Glutamatergic neuron (in vitro differentiated cells): Measurements from ENCODE around the gene KLHL35. TPM values are rescaled to one million over a fixed set of nuclear protein-coding genes. Genes with fewer than 3 reads are reported as not detected.
A peak's percentile ranks its signal among the peaks of the same experiment; 100 is the strongest.

Source experiments
- DNase-seq: peaks from one replicate; pipeline ENCODE4 v3.0.0; 2022
- H3K27ac Mint-ChIP-seq: one replicate; pipeline ENCODE4 v1.8.0; 2020; ENCODE audit warnings: mild to moderate bottlenecking, mixed read lengths, inconsistent platforms; ENCODE audit not compliant: unreplicated experiment
- H3K27me3 Mint-ChIP-seq: one replicate; pipeline ENCODE4 v1.8.0; 2020; ENCODE audit warnings: mild to moderate bottlenecking, moderate library complexity, mixed read lengths, inconsistent platforms; ENCODE audit not compliant: unreplicated experiment
- H3K36me3 Mint-ChIP-seq: one replicate; pipeline ENCODE4 v1.8.0; 2020; ENCODE audit warnings: mild to moderate bottlenecking, mixed read lengths, inconsistent platforms; ENCODE audit not compliant: unreplicated experiment
- H3K4me1 Mint-ChIP-seq: one replicate; pipeline ENCODE4 v1.8.0; 2020; ENCODE audit warnings: mild to moderate bottlenecking, low read depth, mixed read lengths, inconsistent platforms; ENCODE audit not compliant: unreplicated experiment
- H3K4me3 Mint-ChIP-seq: one replicate; pipeline ENCODE4 v1.8.0; 2020; ENCODE audit warnings: mild to moderate bottlenecking, mixed read lengths, inconsistent platforms; ENCODE audit not compliant: unreplicated experiment
- H3K9me3 Mint-ChIP-seq: one replicate; pipeline ENCODE4 v1.8.0; 2020; ENCODE audit warnings: mild to moderate bottlenecking, moderate library complexity, mixed read lengths, inconsistent platforms; ENCODE audit not compliant: unreplicated experiment
- CTCF ChIP-seq: fragments of 200-600 bp; sonication (generic); IDR thresholded peaks from one replicate; pipeline ENCODE4 v1.5.0; 2021; ENCODE audit not compliant: partially characterized antibody, unreplicated experiment
- total RNA-seq: library from RNA; stranded (reverse); fragmentation: NEBNext Ultra II Directional; extraction: Animal tissue kit (Norgen Biotek cat#: 25700); gene quantifications from one replicate; pipeline ENCODE4 v1.2.1, GENCODE V29; 2021; ENCODE audit not compliant: unreplicated experiment

KLHL35 gene
- total RNA-seq, 1 donor from 2014 or later, result 41.4 TPM

- Mint-ChIP-seq H3K9me3 (peaks cover 5% of the 10 kb centered on the region), H3K36me3 (no peaks in the 10 kb centered on the region), H3K27ac (peak overlapping the region; percentile 95), H3K4me3 (peak overlapping the region; percentile 99), H3K27me3 (peaks cover 4% of the 10 kb centered on the region), H3K4me1 (peaks cover 29% of the 10 kb centered on the region)
- TF ChIP-seq CTCF, result no peak
- no peak for DNase-seq
Observed at GRCh38 chr11:75400146-75400865, 32.7 kb downstream of the KLHL35 start.

- peak within 1 kb of the TSS; percentile 95 for H3K27ac Mint-ChIP-seq
- peaks cover 35% of the 10 kb centered on the region for H3K4me1 Mint-ChIP-seq
- no peaks in the 10 kb centered on the region for H3K36me3 Mint-ChIP-seq
- DNase-seq, result peak; percentile 92
- TF ChIP-seq CTCF, result no peak
- peaks cover 6% of the 10 kb centered on the region for H3K27me3 Mint-ChIP-seq
- H3K4me3 Mint-ChIP-seq, result peak within 1 kb of the TSS; percentile 99
- peaks cover 5% of the 10 kb centered on the region for H3K9me3 Mint-ChIP-seq
Observed at GRCh38 chr11:75399344-75400145, 33.5 kb downstream of the KLHL35 start, which contains the start of gene RPS3. TSS of gene RPS3 (plus strand) at chr11:75399518. CDS start at chr11:75399548, 30 bp downstream.

GRCh38 chr11:75398906-75399305 is 34.1 kb downstream of the KLHL35 start:
- H3K27ac Mint-ChIP-seq, result peak overlapping the region; percentile 95

GRCh38 chr11:75394085-75394840 is 38.7 kb downstream of the KLHL35 start:
- H3K27ac Mint-ChIP-seq, result no peak overlapping the region
- H3K4me3 Mint-ChIP-seq, result peak overlapping the region; percentile 8
- no peak for TF ChIP-seq CTCF

More at GRCh38 chr11:75398906-75399305, 34.1 kb downstream of the KLHL35 start:
- no peak for DNase-seq
- peaks cover 34% of the 10 kb centered on the region for H3K4me1 Mint-ChIP-seq
- H3K27me3 Mint-ChIP-seq, result peaks cover 6% of the 10 kb centered on the region
- no peak for TF ChIP-seq CTCF
- no peaks in the 10 kb centered on the region for H3K36me3 Mint-ChIP-seq
- H3K4me3 Mint-ChIP-seq, result peak overlapping the region; percentile 99
- H3K9me3 Mint-ChIP-seq, result peaks cover 5% of the 10 kb centered on the region

More at GRCh38 chr11:75394085-75394840, 38.7 kb downstream of the KLHL35 start:
- H3K27me3 Mint-ChIP-seq, result peaks cover 4% of the 10 kb centered on the region
- no peak for DNase-seq
- peaks cover 13% of the 10 kb centered on the region for H3K4me1 Mint-ChIP-seq
- no peaks in the 10 kb centered on the region for H3K36me3 Mint-ChIP-seq
- H3K9me3 Mint-ChIP-seq, result peaks cover 2% of the 10 kb centered on the region
